ENCODE measurements around the gene SYT3. TPM values are rescaled to one million over a fixed set of nuclear protein-coding genes. Genes with fewer than 3 reads are reported as not detected.

Gene SYT3
- total RNA-seq, 2 experiments from 2014 or later = 0.17 TPM

DNA sequence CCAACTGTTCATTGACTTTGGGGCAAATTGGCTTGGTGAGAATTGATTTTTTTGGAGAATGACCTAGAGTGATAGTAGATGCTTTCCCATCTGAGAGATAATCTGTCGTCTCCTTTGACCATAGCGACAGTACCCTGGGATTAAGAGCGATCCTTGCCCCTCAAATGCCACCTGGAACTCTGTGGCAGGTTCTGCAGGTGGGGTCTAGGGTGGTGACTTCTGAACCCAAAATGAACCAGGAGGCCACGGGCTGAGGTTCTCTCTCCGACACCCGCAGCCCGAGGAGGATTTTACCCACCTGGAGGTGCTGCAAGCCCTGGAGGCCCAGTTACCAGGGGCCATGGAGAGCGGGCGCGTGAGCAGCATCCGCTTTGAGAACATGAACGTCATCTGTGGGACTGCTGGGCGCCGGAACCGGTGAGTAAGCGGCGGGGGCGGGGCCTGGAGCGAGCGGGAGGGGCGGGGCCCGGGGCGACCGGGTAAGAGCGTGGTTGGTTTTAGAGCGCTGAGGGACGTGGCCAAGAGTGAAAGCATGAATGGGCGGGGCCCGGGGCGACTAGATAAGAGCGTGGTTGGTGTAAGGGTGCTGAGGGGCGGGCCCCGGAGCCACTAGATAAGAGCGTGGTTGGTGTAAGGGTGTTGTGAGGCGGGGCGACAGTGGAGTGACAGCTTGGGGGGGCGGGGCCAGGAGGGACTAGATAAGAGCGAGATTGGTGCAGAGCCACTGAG lies 18.2 kb upstream of the SYT3 start:
- H3K27ac Mint-ChIP-seq = peak overlapping the region; percentile 98
- DNase-seq = peak; percentile 89
- POLR2A ChIA-PET = interaction anchor here (1.2 kb wide), 2 partner anchors 67 to 282 kb away, joined by 3 read pairs; partner anchors contain the start of gene NR1H2
- ATAC-seq (ENCODE audit: low read depth) = peak; percentile 93
- peaks cover 18% of the 10 kb centered on the region for H3K4me1 Mint-ChIP-seq
- peaks cover 37% of the 10 kb centered on the region for H3K27me3 Mint-ChIP-seq
- peaks cover 4% of the 10 kb centered on the region for H3K9me3 Mint-ChIP-seq
- H3K4me3 Mint-ChIP-seq = peak overlapping the region; percentile 91
- H3K36me3 Mint-ChIP-seq = no peaks in the 10 kb centered on the region

DNA sequence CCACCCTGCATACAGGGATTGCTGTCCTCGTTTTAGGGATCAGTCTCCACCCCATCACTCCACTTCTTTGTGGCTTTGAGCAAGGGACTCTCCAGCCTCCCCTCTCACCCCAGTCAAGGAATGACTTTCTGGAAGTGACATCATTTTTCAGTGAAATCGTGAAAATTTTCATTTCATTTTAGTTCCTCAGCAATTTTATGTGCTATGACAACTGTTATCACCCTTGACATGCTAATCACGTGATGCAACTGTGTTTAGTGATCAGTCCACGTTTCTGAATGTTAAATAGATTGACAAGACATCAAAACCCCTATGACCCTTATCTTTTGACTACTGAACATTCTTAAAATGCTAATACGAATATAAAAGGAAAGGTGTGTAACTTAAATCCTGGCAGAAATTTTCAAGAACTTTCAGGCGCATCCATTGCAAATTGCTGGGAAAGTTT lies 17.6 kb upstream of the SYT3 start:
- H3K27me3 Mint-ChIP-seq = peaks cover 37% of the 10 kb centered on the region
- POLR2A ChIA-PET = no interaction called here
- H3K36me3 Mint-ChIP-seq = no peaks in the 10 kb centered on the region
- ATAC-seq (ENCODE audit: low read depth) = no peak
- peak overlapping the region; percentile 91 for H3K4me3 Mint-ChIP-seq
- DNase-seq = no peak
- H3K4me1 Mint-ChIP-seq = peaks cover 18% of the 10 kb centered on the region
- peaks cover 4% of the 10 kb centered on the region for H3K9me3 Mint-ChIP-seq
- peak overlapping the region; percentile 98 for H3K27ac Mint-ChIP-seq

DNA sequence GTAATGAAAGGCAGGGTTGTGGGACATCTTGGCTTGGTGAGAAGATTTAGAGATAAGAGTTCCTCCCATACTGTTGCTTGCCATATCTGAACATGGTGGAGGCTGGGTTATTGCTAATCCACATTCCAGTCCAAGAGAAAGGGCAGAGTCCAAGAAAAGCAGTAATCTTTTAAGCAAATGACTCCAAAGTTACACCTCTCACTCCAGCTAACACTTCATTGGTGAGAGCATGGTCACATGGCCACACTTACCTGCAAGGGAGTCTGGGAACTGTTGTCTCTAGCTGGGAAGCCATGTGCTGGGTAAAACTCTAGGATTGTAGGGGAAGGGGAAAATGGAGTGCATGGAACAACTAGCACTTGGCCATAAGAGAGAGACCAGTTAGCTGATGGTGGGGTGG lies 15.2 kb upstream of the SYT3 start:
- peaks cover 4% of the 10 kb centered on the region for H3K9me3 Mint-ChIP-seq
- H3K27ac Mint-ChIP-seq = no peak overlapping the region
- no peak for ATAC-seq (ENCODE audit: low read depth)
- H3K27me3 Mint-ChIP-seq = peaks cover 31% of the 10 kb centered on the region
- DNase-seq = no peak
- H3K36me3 Mint-ChIP-seq = no peaks in the 10 kb centered on the region
- POLR2A ChIA-PET = no interaction called here
- no peak overlapping the region for H3K4me3 Mint-ChIP-seq
- H3K4me1 Mint-ChIP-seq = peaks cover 14% of the 10 kb centered on the region

DNA sequence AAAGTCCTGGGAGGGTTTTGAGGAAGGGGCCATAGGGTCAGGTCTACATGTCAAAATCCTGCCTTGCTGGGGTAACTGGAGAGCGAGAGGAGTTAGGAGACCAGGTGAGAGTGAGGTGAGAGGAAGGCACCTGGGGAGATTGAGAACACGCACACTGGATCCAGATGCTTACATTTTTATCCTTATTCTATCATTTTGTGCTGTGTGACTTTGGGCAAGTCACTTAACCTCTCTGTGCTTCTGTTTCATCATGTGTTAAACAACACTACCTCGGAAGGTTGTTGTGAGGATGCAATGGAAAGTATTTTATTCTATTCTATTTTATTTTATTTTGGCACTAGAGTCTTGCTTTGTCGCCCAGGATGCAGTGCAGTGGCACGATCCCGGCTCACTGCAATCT lies 13.0 kb upstream of the SYT3 start:
- peaks cover 29% of the 10 kb centered on the region for H3K27me3 Mint-ChIP-seq
- no peaks in the 10 kb centered on the region for H3K36me3 Mint-ChIP-seq
- H3K4me3 Mint-ChIP-seq = no peak overlapping the region
- peaks cover 3% of the 10 kb centered on the region for H3K9me3 Mint-ChIP-seq
- peaks cover 10% of the 10 kb centered on the region for H3K4me1 Mint-ChIP-seq
- no peak overlapping the region for H3K27ac Mint-ChIP-seq
- DNase-seq (no peak), ATAC-seq (ENCODE audit: low read depth) (no peak)
- POLR2A ChIA-PET = no interaction called here

DNA sequence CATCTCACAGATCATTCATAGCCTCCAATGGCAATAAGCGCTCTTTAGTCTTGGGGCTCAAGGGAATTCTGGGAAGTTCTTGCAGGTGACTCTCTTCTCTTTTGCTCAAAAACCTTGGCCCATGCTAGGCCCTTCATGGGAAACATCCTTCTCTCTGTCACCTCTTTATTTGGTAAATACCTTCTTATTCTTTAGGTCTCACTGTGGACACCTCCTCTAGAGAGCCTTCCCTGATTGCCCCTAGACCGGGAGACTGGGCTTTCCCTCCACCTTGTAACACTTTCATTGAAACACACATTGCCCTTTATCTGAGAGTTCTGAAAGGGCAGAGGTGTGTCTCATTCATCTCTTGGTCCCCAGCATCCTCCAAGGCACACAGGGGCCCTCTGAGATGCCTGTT lies 11.5 kb upstream of the SYT3 start:
- Mint-ChIP-seq H3K4me3 (no peak overlapping the region), H3K4me1 (peaks cover 3% of the 10 kb centered on the region), H3K27me3 (peaks cover 29% of the 10 kb centered on the region), H3K27ac (no peak overlapping the region), H3K9me3 (peaks cover 3% of the 10 kb centered on the region), H3K36me3 (no peaks in the 10 kb centered on the region)
- DNase-seq = no peak
- ATAC-seq (ENCODE audit: low read depth) = no peak
- POLR2A ChIA-PET = no interaction called here

DNA sequence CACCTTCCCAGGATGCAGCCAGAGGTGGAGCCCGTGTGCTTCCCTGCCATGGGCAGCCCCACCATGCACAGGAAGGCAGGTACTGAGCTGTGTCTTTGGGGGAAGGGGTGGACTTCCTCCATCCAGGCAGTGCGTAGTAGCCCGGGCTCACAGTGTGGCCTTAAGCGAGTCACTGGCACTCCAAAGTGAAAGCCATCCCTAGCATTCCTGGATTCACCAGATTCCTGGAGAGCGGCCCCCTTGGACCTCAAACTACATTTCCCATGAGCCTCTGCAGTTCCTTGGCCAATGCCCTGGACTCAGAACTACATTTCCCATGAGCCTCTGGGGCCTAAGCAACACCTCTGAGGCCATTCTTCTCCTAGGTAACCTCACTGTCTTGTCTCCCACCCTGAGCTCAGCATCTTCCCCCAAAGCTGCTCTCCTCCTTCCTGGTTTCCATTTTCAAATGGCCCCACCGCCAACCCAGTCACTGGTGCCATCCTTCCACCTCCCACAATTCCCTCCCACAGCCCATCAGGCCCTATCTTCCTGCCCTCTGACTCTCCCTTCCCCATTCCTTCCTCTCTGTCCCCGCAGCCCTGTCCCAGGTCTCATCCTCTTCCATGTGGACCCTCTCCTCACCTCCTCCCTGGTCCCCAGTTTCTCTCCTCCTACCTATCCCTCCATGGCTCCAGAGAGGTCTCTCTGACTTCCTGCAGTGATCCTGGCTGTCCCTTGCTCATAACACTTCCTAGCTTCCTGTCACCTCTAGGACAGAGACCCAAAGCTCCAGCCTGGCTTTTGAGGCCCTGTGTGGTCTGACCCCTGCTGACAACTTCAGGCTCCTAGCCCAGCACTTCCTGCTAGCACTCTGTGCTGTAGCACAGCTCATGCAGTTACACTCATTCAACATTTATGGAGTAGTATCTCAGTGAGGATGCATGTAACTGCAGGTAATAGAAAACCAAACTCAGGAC lies 10.0 kb upstream of the SYT3 start, which contains the start of gene C19orf81:
TSS of gene C19orf81 (plus strand) at position 13 of the 959 bp plus-strand sequence. CDS start at position 13, 0 bp downstream.
- H3K27ac Mint-ChIP-seq = no peak within 1 kb of the TSS
- no peak for DNase-seq
- H3K9me3 Mint-ChIP-seq = peaks cover under 1% of the 10 kb centered on the region
- ATAC-seq (ENCODE audit: low read depth) = no peak
- H3K27me3 Mint-ChIP-seq = peaks cover 22% of the 10 kb centered on the region
- H3K4me3 Mint-ChIP-seq = no peak within 1 kb of the TSS
- POLR2A ChIA-PET = no interaction called here
- H3K4me1 Mint-ChIP-seq = peaks cover 3% of the 10 kb centered on the region
- H3K36me3 Mint-ChIP-seq = no peaks in the 10 kb centered on the region

GRCh38 chr19:50648659-50649058 lies 9.0 kb upstream of the SYT3 start:
- POLR2A ChIA-PET = no interaction called here
- ATAC-seq (ENCODE audit: low read depth) = no peak
- Mint-ChIP-seq H3K4me1 (peaks cover 3% of the 10 kb centered on the region), H3K36me3 (no peaks in the 10 kb centered on the region), H3K4me3 (no peak overlapping the region), H3K27ac (no peak overlapping the region), H3K9me3 (no peaks in the 10 kb centered on the region), H3K27me3 (peaks cover 14% of the 10 kb centered on the region)
- DNase-seq = no peak

DNA sequence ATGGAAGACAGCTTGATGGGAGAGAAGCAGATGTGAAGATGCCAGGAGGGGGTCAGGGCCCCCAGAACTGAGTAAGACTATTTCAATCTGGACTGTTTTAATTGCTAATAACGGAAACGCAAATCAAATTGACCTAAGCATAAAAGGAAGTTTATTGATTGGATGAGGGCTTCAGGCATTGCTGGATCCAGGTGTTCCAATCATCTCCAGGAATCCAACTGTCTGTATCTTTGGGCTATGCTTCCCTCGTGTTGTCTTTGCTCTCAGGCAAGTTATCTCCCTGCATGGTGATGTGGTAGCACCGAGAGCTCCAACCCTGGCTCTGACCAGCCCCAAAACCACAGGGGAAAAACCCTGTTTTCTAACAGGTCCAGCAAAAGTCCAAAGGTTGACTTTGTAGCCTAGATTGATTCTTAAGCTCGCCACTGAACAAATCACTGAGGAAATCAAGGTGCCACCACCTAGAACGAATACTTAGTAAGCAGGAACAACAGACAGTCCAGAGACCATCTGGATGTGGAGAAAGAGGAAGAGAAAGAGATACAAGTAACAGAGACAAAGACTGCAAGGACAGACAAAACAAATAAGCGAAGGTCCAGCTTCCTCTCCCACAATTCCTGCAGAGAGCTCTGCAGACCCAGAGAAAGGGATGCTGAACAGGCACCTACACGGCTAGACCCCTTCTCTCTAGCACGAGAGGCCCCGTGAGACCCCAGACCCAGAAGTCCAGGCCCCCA lies 8.4 kb upstream of the SYT3 start:
- DNase-seq = no peak
- no peak for ATAC-seq (ENCODE audit: low read depth)
- POLR2A ChIA-PET = no interaction called here
- no peak overlapping the region for H3K4me3 Mint-ChIP-seq
- peaks cover 11% of the 10 kb centered on the region for H3K27me3 Mint-ChIP-seq
- H3K27ac Mint-ChIP-seq = no peak overlapping the region
- no peaks in the 10 kb centered on the region for H3K36me3 Mint-ChIP-seq
- H3K9me3 Mint-ChIP-seq = no peaks in the 10 kb centered on the region
- peaks cover 3% of the 10 kb centered on the region for H3K4me1 Mint-ChIP-seq

DNA sequence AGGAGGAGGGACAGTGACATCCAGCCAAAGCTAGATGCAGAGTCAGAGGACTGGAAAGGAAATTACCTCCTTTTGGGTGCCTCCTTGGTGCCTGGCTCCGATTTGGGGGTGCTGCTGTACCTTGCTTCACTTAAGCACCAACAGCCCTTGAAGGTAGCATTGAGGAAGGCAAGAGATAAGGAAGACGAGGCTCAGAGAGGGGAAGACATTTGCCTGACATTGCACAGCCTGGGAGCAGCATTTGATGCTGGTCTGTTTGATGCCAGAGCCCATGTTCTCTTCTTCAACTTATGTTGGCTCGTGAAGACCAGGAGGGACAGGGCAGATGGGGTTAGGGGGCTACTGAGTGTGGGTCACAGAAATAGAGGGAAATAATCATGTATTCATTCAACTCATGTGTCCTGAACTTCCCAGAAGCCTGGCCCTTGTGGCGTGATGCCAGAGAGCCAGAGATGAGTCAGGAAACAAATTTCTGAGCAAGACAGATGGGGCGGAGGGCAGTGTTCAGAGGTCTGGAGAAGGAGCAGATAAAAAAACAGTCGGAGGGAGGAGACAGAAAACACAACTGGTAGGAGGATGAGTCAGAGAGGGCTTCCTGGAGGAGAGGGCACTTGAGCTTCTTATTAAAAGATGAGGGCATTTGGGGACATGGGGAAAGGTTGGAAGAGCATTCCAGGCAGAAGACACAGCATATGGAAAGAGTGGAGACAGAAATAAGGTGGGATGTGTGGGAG lies 6.6 kb upstream of the SYT3 start:
- Mint-ChIP-seq H3K27me3 (peaks cover 5% of the 10 kb centered on the region), H3K36me3 (no peaks in the 10 kb centered on the region), H3K9me3 (no peaks in the 10 kb centered on the region), H3K4me3 (no peak overlapping the region), H3K4me1 (peaks cover 3% of the 10 kb centered on the region), H3K27ac (no peak overlapping the region)
- POLR2A ChIA-PET = no interaction called here
- no peak for ATAC-seq (ENCODE audit: low read depth)
- no peak for DNase-seq

DNA sequence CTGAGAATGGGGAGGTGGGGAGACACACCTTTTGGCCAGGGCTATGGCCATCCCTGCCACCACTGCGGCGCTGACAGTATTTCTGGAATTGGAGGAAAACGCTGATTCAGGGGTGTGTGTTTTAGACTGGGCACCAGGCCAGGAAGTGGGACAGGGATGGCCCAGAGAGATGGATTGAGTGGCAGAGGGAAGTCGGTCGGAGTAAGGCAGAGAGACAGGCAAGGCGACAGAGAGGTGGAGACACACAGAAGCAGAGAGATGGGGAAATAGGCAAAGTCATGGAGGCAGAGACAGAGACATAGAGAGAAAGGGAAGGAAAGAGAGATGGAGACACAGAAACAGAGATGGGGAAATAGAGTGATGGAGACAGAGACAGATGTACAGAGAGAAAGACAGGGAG lies 5.4 kb upstream of the SYT3 start:
- Mint-ChIP-seq H3K9me3 (no peaks in the 10 kb centered on the region), H3K27me3 (peaks cover 10% of the 10 kb centered on the region), H3K4me3 (no peak overlapping the region), H3K27ac (no peak overlapping the region), H3K4me1 (peaks cover 3% of the 10 kb centered on the region), H3K36me3 (no peaks in the 10 kb centered on the region)
- ATAC-seq (ENCODE audit: low read depth) (no peak), DNase-seq (no peak)
- POLR2A ChIA-PET = no interaction called here

DNA sequence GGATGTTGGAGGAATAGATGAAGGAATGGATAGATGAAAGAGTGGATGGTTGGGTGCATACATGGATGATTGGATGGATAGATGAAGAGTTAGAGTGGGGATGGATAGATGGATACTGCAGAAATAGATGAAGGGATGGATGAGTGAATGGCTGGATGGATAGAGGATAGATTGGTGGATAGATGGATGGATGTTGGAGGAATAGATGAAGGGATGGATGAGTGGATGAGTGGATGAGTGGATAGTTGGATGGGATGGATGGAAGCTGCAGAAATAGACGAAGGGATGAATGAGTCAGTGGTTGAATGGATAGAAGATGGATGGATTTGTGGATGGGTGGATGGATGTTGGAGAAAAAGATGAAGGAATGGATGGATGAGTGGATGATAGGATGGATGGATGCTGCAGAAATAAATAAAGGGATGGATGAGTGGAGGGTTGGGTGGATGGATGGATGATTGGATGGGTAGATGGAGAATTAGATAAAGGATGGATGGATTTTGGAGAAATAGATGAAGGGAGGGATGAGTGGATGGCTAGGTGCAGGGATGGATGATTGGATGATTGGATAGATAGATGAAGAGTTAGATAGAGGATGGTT lies 4.7 kb upstream of the SYT3 start:
- Mint-ChIP-seq H3K9me3 (no peaks in the 10 kb centered on the region), H3K4me3 (no peak overlapping the region), H3K36me3 (no peaks in the 10 kb centered on the region), H3K27ac (no peak overlapping the region), H3K4me1 (no peaks in the 10 kb centered on the region), H3K27me3 (peaks cover 14% of the 10 kb centered on the region)
- POLR2A ChIA-PET = no interaction called here
- ATAC-seq (ENCODE audit: low read depth) = no peak
- no peak for DNase-seq

GRCh38 chr19:50640368-50640767 lies 687 bp upstream of the SYT3 start:
- Mint-ChIP-seq H3K9me3 (peaks cover 1% of the 10 kb centered on the region), H3K4me3 (no peak overlapping the region), H3K27me3 (peaks cover 28% of the 10 kb centered on the region), H3K4me1 (peaks cover 5% of the 10 kb centered on the region), H3K27ac (no peak overlapping the region), H3K36me3 (no peaks in the 10 kb centered on the region)
- ATAC-seq (ENCODE audit: low read depth) = no peak
- POLR2A ChIA-PET = interaction anchor here (0.6 kb wide), 1 partner anchor 16 kb away, joined by 3 read pairs; no protein-coding TSS in a partner anchor
- no peak for DNase-seq

All from activated naive CD8-positive, alpha-beta T cell treated with anti-CD3 and anti-CD28 coated beads, Interleukin-2, amount 10 ng/mL, durations not matched to agents 7 days and 5 days (primary cell).